HepG2 (cell line): ENCODE measurements around the gene MLST8. TPM values are rescaled to one million over a fixed set of nuclear protein-coding genes. Genes with fewer than 3 reads are reported as not detected.

Source experiments
- ARID3A ChIP-seq: IDR thresholded peaks from 2 replicates; pipeline ENCODE4 v1.6.1; 2012; ENCODE audit warnings: low read depth, low read length, improper control_type of control experiment
- ARID4A ChIP-seq: sonication (generic); formaldehyde crosslinking; IDR thresholded peaks from 2 replicates; pipeline ENCODE4 v1.5.0; 2020; ENCODE audit warnings: mild to moderate bottlenecking, missing genetic modification reagents, borderline replicate concordance
- BCL3 ChIP-seq: sonication (generic); formaldehyde crosslinking; IDR thresholded peaks from 2 replicates; pipeline ENCODE4 v1.5.1; 2020; ENCODE audit warnings: mild to moderate bottlenecking, missing genetic modification reagents, moderate library complexity
- IRX3 ChIP-seq: sonication (generic); formaldehyde crosslinking; IDR thresholded peaks from 2 replicates; pipeline ENCODE4 v1.8.1; 2023; ENCODE audit warnings: mild to moderate bottlenecking, low read depth, missing genetic modification reagents, borderline replicate concordance
- NR2C2 ChIP-seq: sonication (generic); formaldehyde crosslinking; IDR thresholded peaks from 2 replicates; pipeline ENCODE4 v1.4.0; 2020; ENCODE audit warnings: missing genetic modification reagents, mild to moderate bottlenecking, moderate library complexity, borderline replicate concordance
- PAXIP1 ChIP-seq: sonication (generic); formaldehyde crosslinking; conservative IDR thresholded peaks from 2 replicates; pipeline ENCODE4 v1.4.0; 2020; ENCODE audit warnings: mild to moderate bottlenecking, missing genetic modification reagents, moderate library complexity
- RBFOX2 ChIP-seq: fragments of 200-400 bp; formaldehyde crosslinking; IDR thresholded peaks from 2 replicates; pipeline ENCODE4 v1.6.1; 2017; ENCODE audit warnings: low read depth, mild to moderate bottlenecking, low read length
- REXO4 ChIP-seq: sonication (generic); formaldehyde crosslinking; IDR thresholded peaks from 2 replicates; pipeline ENCODE4 v1.8.0; 2022; ENCODE audit warnings: missing genetic modification reagents, mild to moderate bottlenecking, borderline replicate concordance
- SCMH1 ChIP-seq: sonication (generic); formaldehyde crosslinking; IDR thresholded peaks from 2 replicates; pipeline ENCODE4 v1.9.0; 2021; ENCODE audit warnings: missing genetic modification reagents, mild to moderate bottlenecking, borderline replicate concordance
- SNRNP70 ChIP-seq: fragments of 200-400 bp; formaldehyde crosslinking; IDR thresholded peaks from 2 replicates; pipeline ENCODE4 v1.6.1; 2017; ENCODE audit warnings: mild to moderate bottlenecking, low read depth, low read length, moderate library complexity
- SUZ12 ChIP-seq: fragments of 150-350 bp; IDR thresholded peaks from 2 replicates; pipeline ENCODE4 v1.6.1; 2014; ENCODE audit warnings: low read depth, low read length
- TOE1 ChIP-seq: sonication (generic); formaldehyde crosslinking; IDR thresholded peaks from 2 replicates; pipeline ENCODE4 v1.4.0; 2020; ENCODE audit warnings: mild to moderate bottlenecking, missing genetic modification reagents
- ZNF317 ChIP-seq: sonication (generic); formaldehyde crosslinking; IDR thresholded peaks from 2 replicates; pipeline ENCODE4 v1.5.0; 2020; ENCODE audit warnings: mild to moderate bottlenecking, missing genetic modification reagents
- ZNF446 ChIP-seq: sonication (generic); formaldehyde crosslinking; IDR thresholded peaks from 2 replicates; pipeline ENCODE4 v1.5.0; 2020; ENCODE audit warnings: mild to moderate bottlenecking, missing genetic modification reagents
- ZNF747 ChIP-seq: sonication (generic); formaldehyde crosslinking; IDR thresholded peaks from 2 replicates; pipeline ENCODE4 v1.8.1; 2023; ENCODE audit warnings: missing genetic modification reagents, mild to moderate bottlenecking, borderline replicate concordance
- ZSCAN21 ChIP-seq: sonication (generic); formaldehyde crosslinking; IDR thresholded peaks from 2 replicates; pipeline ENCODE4 v1.8.0; 2022; ENCODE audit warnings: mild to moderate bottlenecking, missing genetic modification reagents, moderate library complexity, borderline replicate concordance
- polyA plus RNA-seq, 8 experiments: library from polyadenylated mRNA; depleted of rRNA in 3 of 8; stranded (reverse) in 7 of 8; unstranded in 1 of 8; fragments of >200 nt; fragmentation: Illumina TruSeq in 4 of 8; extraction: Trizol in 4 of 8; gene quantifications; 2 replicates each; pipeline versions ENCODE4 v1.2.1 to v1.2.3, GENCODE V29; 2011 to 2016; ENCODE audit warnings: low read depth in 4 of 8, missing spikeins in 1 of 8, mixed read lengths in 1 of 8; ENCODE audit not compliant: insufficient read depth in 1 of 8
- total RNA-seq, 5 experiments: library from RNA; depleted of rRNA; stranded (reverse); fragments of >200 nt; fragmentation: Illumina TruSeq; extraction: Trizol; gene quantifications; 2 replicates each; pipeline ENCODE4 v1.2.3, GENCODE V29; 2016; ENCODE audit warnings: low read depth in 1 of 5

MLST8 gene
- total and polyA plus RNA-seq, 2 of the 13 experiments (the other 11 are each of a cell fraction or from before 2014, with no cell fraction given), result 30.8 to 72.7 TPM

- TF ChIP-seq ZNF446 (CRISPR knock-in tag) (no peak), NR2C2 (peak; percentile 58), ZNF317 (CRISPR knock-in tag) (peak; percentile 45; the same call in 1 of the 2 replicates), SNRNP70 (no peak), RBFOX2 (peak; percentile 45), IRX3 (CRISPR knock-in tag) (no peak), BCL3 (CRISPR knock-in tag) (no peak), SCMH1 (CRISPR knock-in tag) (no peak), ZNF747 (CRISPR knock-in tag) (no peak), PAXIP1 (CRISPR knock-in tag) (peak; percentile 42; the same call in 1 of the 2 replicates), SUZ12 (no peak), ZSCAN21 (CRISPR knock-in tag) (peak; percentile 67; the same call in 1 of the 2 replicates), REXO4 (CRISPR knock-in tag) (no peak), TOE1 (CRISPR knock-in tag) (no peak; the same call in 1 of the 2 replicates), ARID3A (no peak), ARID4A (CRISPR knock-in tag) (peak; percentile 40; the same call in 1 of the 2 replicates)
Measured at GRCh38 chr16:2210386-2211365, 5.4 kb downstream of the MLST8 start, which contains the start of gene BRICD5 (continued).
